Prostate gland (tissue), 2 donors: ENCODE data around the gene PRSS21.

Experiments used
- POLR2A ChIP-seq: fragments of 450-650 bp; IDR thresholded peaks from one replicate; pipeline ENCODE4 v1.6.1; 2016; ENCODE audit warnings: antibody characterized with exemption, mild to moderate bottlenecking
- TF ChIP-seq, protein P1 (sequence below), 4 experiments: fragments of 200-600 bp in 2 of 4; fragments of 450-650 bp in 2 of 4; sonication (generic) in 2 of 4; IDR thresholded peaks; 1 replicate in 3 of 4; 2 replicates in 1 of 4; pipeline ENCODE4 v1.5.1; 2016 to 2019; ENCODE audit warnings: antibody characterized with exemption in 4 of 4, mild to moderate bottlenecking in 2 of 4, moderate library complexity in 2 of 4

DNA sequence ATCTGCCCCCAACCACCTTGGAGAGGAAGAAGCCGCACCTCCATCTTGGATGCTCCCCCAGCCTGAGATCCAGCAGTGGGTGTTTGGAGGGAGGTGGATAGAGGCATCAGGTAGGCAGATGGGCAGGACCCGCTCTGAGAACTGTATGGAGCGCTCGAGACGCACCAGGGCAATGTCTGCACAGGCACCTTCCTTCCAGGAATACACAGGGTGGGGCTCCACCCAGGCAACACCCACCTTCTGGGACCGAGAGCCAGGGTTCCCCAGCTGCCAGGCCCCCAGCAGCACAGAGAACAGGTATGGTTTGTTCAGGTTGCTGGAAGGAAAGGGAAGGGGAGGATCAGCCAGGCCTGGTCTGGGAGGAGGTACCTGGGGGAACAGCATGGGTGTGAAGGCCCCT is 38.5 kb downstream of the PRSS21 start:
- no peak for TF ChIP-seq POLR2A
- TF ChIP-seq, protein P1, sequence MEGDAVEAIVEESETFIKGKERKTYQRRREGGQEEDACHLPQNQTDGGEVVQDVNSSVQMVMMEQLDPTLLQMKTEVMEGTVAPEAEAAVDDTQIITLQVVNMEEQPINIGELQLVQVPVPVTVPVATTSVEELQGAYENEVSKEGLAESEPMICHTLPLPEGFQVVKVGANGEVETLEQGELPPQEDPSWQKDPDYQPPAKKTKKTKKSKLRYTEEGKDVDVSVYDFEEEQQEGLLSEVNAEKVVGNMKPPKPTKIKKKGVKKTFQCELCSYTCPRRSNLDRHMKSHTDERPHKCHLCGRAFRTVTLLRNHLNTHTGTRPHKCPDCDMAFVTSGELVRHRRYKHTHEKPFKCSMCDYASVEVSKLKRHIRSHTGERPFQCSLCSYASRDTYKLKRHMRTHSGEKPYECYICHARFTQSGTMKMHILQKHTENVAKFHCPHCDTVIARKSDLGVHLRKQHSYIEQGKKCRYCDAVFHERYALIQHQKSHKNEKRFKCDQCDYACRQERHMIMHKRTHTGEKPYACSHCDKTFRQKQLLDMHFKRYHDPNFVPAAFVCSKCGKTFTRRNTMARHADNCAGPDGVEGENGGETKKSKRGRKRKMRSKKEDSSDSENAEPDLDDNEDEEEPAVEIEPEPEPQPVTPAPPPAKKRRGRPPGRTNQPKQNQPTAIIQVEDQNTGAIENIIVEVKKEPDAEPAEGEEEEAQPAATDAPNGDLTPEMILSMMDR (IDR thresholded peaks at IDR 0.05), result no peak
